KMS-11 (cell line): ENCODE data around the gene FNBP1.
"Not testable (repeated sequence)": the region's sequence is repeated elsewhere in the genome, so short reads cannot be mapped to it uniquely, and the experiment has no call there.

Source experiments
- H2AFZ ChIP-seq: fragments of 200-600 bp; sonication (generic); 2 replicates; pipeline ENCODE4 v1.6.1; 2016; ENCODE audit warnings: antibody characterized with exemption, mixed run types, low read depth
- H3K27ac ChIP-seq: fragments of 200-600 bp; sonication (generic); 2 replicates; pipeline ENCODE4 v1.6.1; 2016; ENCODE audit warnings: mild to moderate bottlenecking, mixed run types
- H3K27me3 ChIP-seq: fragments of 200-600 bp; sonication (generic); 2 replicates; pipeline ENCODE4 v1.6.1; 2017; ENCODE audit warnings: mild to moderate bottlenecking, low read depth, mixed run types, moderate library complexity; ENCODE audit not compliant: insufficient read depth
- H3K36me3 ChIP-seq: fragments of 200-600 bp; sonication (generic); 2 replicates; pipeline ENCODE4 v1.6.1; 2017; ENCODE audit warnings: mild to moderate bottlenecking, mixed run types; ENCODE audit not compliant: insufficient read depth
- H3K4me1 ChIP-seq: fragments of 200-600 bp; sonication (generic); 2 replicates; pipeline ENCODE4 v1.6.1; 2016; ENCODE audit warnings: mild to moderate bottlenecking, low read depth, mixed run types; ENCODE audit not compliant: poor library complexity, severe bottlenecking
- H3K4me2 ChIP-seq: fragments of 200-600 bp; sonication (generic); 2 replicates; pipeline ENCODE4 v1.7.0; 2016; ENCODE audit warnings: mild to moderate bottlenecking, mixed run types
- H3K4me3 ChIP-seq: fragments of 200-600 bp; sonication (generic); IDR thresholded peaks from 2 replicates; pipeline ENCODE4 v1.6.1; 2017; ENCODE audit warnings: low read depth, low read length, mixed read lengths; ENCODE audit not compliant: insufficient read depth
- H3K79me2 ChIP-seq: fragments of 200-600 bp; sonication (generic); 2 replicates; pipeline ENCODE4 v1.6.1; 2016; ENCODE audit warnings: low read depth, mixed run types; ENCODE audit not compliant: insufficient read depth
- H3K9ac ChIP-seq: fragments of 200-600 bp; sonication (generic); 2 replicates; pipeline ENCODE4 v1.6.1; 2016; ENCODE audit warnings: mild to moderate bottlenecking, mixed run types
- H4K20me1 ChIP-seq: fragments of 200-600 bp; sonication (generic); 2 replicates; pipeline ENCODE4 v1.6.1; 2016; ENCODE audit warnings: mild to moderate bottlenecking, mixed run types; ENCODE audit not compliant: insufficient read depth
- TF ChIP-seq, protein P1 (sequence below): fragments of 200-600 bp; sonication (generic); conservative IDR thresholded peaks from 2 replicates; pipeline ENCODE4 v1.6.1; 2017; ENCODE audit warnings: low read depth, mild to moderate bottlenecking, antibody characterized with exemption, low read length, moderate library complexity, mixed read lengths

FNBP1 gene

DNA sequence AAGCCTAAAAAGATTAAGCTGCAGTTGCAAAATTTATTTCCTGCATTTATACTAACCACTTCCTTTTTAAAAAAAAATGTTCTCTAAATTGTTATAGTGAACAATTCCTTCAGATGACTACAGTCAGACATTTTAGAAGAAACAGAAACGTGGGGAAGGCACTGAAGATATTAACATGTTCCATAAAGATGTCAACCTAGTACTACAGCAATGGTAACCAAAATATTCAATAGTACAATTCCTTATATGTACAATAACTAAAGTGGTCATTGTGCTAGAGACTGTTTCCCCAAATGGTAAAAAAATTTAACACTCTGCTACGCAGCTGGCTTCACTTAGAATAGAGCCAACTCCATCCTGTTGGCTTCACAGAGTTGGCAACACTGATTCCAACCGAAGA lies 97.7 kb downstream of the FNBP1 start:
- Histone ChIP-seq H3K36me3 (no peaks in the 10 kb centered on the region), H3K79me2 (no peaks in the 10 kb centered on the region), H3K9ac (no peak overlapping the region), H3K27ac (no peak overlapping the region), H2AFZ (no peak overlapping the region), H3K4me3 (no peak overlapping the region), H3K27me3 (no peaks in the 10 kb centered on the region), H3K4me1 (peaks cover 11% of the 10 kb centered on the region), H4K20me1 (no peaks in the 10 kb centered on the region), H3K4me2 (no peak overlapping the region)
- TF ChIP-seq, protein P1, sequence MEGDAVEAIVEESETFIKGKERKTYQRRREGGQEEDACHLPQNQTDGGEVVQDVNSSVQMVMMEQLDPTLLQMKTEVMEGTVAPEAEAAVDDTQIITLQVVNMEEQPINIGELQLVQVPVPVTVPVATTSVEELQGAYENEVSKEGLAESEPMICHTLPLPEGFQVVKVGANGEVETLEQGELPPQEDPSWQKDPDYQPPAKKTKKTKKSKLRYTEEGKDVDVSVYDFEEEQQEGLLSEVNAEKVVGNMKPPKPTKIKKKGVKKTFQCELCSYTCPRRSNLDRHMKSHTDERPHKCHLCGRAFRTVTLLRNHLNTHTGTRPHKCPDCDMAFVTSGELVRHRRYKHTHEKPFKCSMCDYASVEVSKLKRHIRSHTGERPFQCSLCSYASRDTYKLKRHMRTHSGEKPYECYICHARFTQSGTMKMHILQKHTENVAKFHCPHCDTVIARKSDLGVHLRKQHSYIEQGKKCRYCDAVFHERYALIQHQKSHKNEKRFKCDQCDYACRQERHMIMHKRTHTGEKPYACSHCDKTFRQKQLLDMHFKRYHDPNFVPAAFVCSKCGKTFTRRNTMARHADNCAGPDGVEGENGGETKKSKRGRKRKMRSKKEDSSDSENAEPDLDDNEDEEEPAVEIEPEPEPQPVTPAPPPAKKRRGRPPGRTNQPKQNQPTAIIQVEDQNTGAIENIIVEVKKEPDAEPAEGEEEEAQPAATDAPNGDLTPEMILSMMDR = no peak

DNA sequence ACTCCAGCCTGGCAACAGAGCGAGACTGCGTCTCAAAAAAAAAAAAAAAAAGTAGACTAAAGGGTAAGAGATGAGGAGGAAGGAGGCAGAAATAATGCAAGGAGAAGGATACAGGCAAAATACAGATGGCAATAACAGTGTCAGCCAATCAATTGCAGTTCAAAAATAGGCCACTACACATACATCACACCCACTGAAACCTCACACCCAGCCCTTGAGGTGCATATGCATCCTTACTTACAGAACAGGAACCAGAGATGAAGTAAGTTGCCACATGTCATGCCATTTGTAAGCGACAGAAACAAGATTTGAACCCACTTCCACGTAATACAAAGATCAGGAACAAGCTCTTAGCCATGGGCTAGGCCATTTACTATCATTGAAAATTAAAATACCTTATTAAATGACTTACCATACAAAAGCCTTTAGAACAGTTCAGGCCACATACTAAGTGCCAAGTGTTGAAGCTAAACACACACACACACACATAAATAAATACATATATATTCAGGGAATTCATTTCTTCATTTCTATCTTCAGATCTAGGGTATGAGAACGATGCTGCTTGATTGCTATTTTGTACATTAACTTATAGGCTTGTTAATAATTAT lies 98.4 kb downstream of the FNBP1 start:
- Histone ChIP-seq H3K36me3 (no peaks in the 10 kb centered on the region), H4K20me1 (no peaks in the 10 kb centered on the region), H3K9ac (no peak overlapping the region), H3K4me3 (no peak overlapping the region), H3K79me2 (no peaks in the 10 kb centered on the region), H3K4me1 (peaks cover 11% of the 10 kb centered on the region), H2AFZ (no peak overlapping the region), H3K27ac (no peak overlapping the region), H3K4me2 (no peak overlapping the region), H3K27me3 (no peaks in the 10 kb centered on the region)
- TF ChIP-seq, protein P1 = no peak

DNA sequence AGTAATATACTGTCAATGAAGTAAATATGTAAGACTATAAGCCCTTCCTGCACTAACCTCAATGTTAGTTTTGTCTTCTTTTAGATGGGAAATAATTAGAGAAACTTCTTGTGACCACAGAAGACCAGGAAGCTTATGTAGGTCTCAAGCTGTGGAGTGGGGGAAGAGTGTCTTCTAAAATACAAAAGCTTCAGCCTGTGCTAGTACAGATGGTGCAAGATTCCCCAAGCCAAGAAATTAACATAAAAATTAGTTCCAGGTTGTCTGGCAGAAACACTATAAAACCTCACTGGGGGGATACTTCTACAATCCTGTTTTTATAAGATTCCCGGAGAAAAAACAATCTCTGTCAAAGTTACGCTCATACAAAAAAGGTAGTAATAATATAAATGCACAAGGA lies 103.6 kb downstream of the FNBP1 start:
- no peak overlapping the region for H3K27ac ChIP-seq

DNA sequence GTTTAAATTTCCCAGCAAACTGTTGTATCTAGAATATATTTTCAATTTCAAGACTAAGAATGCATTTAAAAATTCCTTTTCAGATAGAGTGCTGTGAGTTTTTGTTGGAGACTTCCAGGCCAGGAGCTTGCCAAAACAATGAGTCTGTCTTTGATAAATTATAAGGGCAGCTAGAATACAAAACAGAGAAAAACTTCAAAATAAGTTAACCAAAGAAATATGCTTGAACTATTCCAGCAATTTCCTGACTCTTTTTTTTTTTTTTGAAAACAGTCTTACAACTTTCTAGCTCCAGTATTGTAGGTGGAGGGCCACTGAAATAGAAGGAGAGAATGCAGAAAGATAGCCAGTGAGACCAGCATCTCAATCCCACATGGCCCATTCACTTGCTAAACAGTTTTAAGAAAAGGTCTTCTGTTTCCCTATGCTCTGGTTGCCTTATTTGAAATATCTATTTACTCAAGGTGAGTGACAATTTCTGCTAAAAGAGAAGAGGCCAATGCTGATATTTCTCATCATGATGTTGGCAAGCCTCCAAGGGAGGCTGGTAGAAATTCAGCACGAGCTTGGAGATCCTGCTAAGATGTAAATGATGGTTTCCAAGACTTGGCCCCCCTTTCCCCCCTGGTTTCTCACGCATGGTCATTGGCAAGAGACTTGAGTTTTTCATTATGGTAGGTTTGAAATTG lies 104.6 kb downstream of the FNBP1 start:
- Histone ChIP-seq H4K20me1 (no peaks in the 10 kb centered on the region), H3K36me3 (no peaks in the 10 kb centered on the region), H2AFZ (no peak overlapping the region), H3K79me2 (no peaks in the 10 kb centered on the region), H3K4me3 (no peak overlapping the region), H3K9ac (no peak overlapping the region), H3K27ac (no peak overlapping the region), H3K4me1 (peaks cover 21% of the 10 kb centered on the region), H3K4me2 (no peak overlapping the region), H3K27me3 (no peaks in the 10 kb centered on the region)
- TF ChIP-seq, protein P1 = no peak

More for the DNA sequence above, 103.6 kb downstream of the FNBP1 start:
- Histone ChIP-seq H3K79me2 (no peaks in the 10 kb centered on the region), H3K4me2 (no peak overlapping the region), H3K27me3 (no peaks in the 10 kb centered on the region), H3K4me1 (peaks cover 13% of the 10 kb centered on the region), H3K9ac (no peak overlapping the region), H3K36me3 (no peaks in the 10 kb centered on the region), H4K20me1 (no peaks in the 10 kb centered on the region), H2AFZ (no peak overlapping the region), H3K4me3 (no peak overlapping the region)
- TF ChIP-seq, protein P1 = no peak

DNA sequence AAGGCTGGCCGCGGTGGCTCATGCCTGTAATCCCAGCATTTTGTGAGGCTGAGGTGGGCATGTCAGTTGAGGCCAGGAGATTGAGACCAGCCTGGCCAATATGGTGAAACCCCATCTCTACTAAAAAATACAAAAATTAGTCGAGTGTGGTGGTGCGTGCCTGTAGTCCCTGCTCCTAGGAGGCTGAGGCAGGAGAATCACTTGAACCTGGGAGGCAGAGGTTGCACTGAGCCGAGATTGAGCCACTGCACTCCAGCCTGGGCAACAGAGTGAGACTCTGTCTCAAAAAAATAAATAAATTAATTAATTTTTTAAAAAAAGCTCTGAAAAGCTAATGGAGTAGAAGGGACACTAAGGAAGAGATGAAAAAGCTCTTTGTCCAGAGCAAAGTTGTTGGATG lies 105.1 kb downstream of the FNBP1 start:
- not testable (repeated sequence) for H3K27me3 ChIP-seq, H4K20me1 ChIP-seq, H3K27ac ChIP-seq, H3K4me3 ChIP-seq, H2AFZ ChIP-seq, H3K79me2 ChIP-seq, H3K4me2 ChIP-seq, H3K9ac ChIP-seq, H3K36me3 ChIP-seq
- peaks cover 21% of the 10 kb centered on the region for H3K4me1 ChIP-seq
